Measurements from ENCODE around the gene PCSK5. TPM values are rescaled to one million over a fixed set of nuclear protein-coding genes. Genes with fewer than 3 reads are reported as not detected.

Gene PCSK5
- total RNA-seq, 1 experiment from 2014 or later, result 7.5 TPM

- Histone ChIP-seq H2BK120ac (ENCODE audit: low read depth, low read length, poor library complexity, severe bottlenecking) (no peak overlapping the region), H3K56ac (ENCODE audit: insufficient read length, low read depth, low read length) (no peak overlapping the region), H3K4me2 (ENCODE audit: insufficient read depth, insufficient read length, low read length) (no peak overlapping the region), H3K27ac (ENCODE audit: insufficient read length, low read depth, low read length) (no peak overlapping the region), H2AFZ (ENCODE audit: low read length) (no peak overlapping the region), H2BK12ac (ENCODE audit: insufficient read length, low read depth, low read length) (no peak overlapping the region), H4K20me1 (ENCODE audit: control insufficient read depth, insufficient read depth, insufficient read length) (no peaks in the 10 kb centered on the region), H3K18ac (ENCODE audit: insufficient read length, low read depth, low read length) (no peak overlapping the region), H3K9ac (ENCODE audit: extremely low read depth, insufficient read length, low read length) (no peak overlapping the region), H4K91ac (ENCODE audit: insufficient read length, low read depth, low read length) (no peak overlapping the region), H3K4ac (ENCODE audit: low read depth, low read length) (no peak overlapping the region), H4K8ac (replicated peaks; ENCODE audit: insufficient read length, low read depth, low read length) (no peak overlapping the region), H2BK20ac (ENCODE audit: low read depth, low read length, poor library complexity, severe bottlenecking) (no peak overlapping the region), H2BK15ac (ENCODE audit: low read depth, low read length) (no peak overlapping the region), H3K23me2 (ENCODE audit: insufficient read length, low read depth, low read length, poor library complexity, severe bottlenecking) (no peaks in the 10 kb centered on the region), H2AK5ac (ENCODE audit: insufficient read length, low read length) (no peak overlapping the region), H3K23ac (ENCODE audit: insufficient read length, low read depth, low read length) (no peak overlapping the region), H3K79me1 (ENCODE audit: insufficient read depth, low read depth, low read length, poor library complexity, severe bottlenecking) (no peaks in the 10 kb centered on the region), H4K5ac (ENCODE audit: insufficient read length, low read depth, low read length) (no peak overlapping the region), H3K79me2 (ENCODE audit: insufficient read depth, low read length) (peaks cover 4% of the 10 kb centered on the region; the same call in 1 of the 2 replicates), H3K14ac (ENCODE audit: insufficient read depth, low read length) (no peak overlapping the region; the same call in 1 of the 2 replicates), H2BK5ac (ENCODE audit: insufficient read length, low read length) (no peak overlapping the region), H3K4me1 (ENCODE audit: insufficient read depth, low read length) (peaks cover 17% of the 10 kb centered on the region; the same call in 1 of the 2 replicates), H3K9me3 (ENCODE audit: control insufficient read depth, low read depth, low read length) (no peaks in the 10 kb centered on the region), H3K27me3 (ENCODE audit: insufficient read depth, low read length) (no peaks in the 10 kb centered on the region), H3T11ph (ENCODE audit: low read length) (no peak overlapping the region)
- peaks cover 0 to 5% (median 5%) of the 10 kb centered on the region in 3 experiments; a peak in 3 of 7 replicates for H3K36me3 Mint-ChIP-seq (ENCODE audit: insufficient read depth in 1 of 3, low read depth in 3 of 3)
- H3K4me3 Mint-ChIP-seq, result no peak overlapping the region
- TF ChIP-seq, protein P1, sequence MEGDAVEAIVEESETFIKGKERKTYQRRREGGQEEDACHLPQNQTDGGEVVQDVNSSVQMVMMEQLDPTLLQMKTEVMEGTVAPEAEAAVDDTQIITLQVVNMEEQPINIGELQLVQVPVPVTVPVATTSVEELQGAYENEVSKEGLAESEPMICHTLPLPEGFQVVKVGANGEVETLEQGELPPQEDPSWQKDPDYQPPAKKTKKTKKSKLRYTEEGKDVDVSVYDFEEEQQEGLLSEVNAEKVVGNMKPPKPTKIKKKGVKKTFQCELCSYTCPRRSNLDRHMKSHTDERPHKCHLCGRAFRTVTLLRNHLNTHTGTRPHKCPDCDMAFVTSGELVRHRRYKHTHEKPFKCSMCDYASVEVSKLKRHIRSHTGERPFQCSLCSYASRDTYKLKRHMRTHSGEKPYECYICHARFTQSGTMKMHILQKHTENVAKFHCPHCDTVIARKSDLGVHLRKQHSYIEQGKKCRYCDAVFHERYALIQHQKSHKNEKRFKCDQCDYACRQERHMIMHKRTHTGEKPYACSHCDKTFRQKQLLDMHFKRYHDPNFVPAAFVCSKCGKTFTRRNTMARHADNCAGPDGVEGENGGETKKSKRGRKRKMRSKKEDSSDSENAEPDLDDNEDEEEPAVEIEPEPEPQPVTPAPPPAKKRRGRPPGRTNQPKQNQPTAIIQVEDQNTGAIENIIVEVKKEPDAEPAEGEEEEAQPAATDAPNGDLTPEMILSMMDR (conservative IDR thresholded peaks at IDR 0.05), result no peak
- H3K4me1 Mint-ChIP-seq, result peaks cover 43 to 45% of the 10 kb centered on the region in 2 experiments
- WGBS (ENCODE audit: extremely low coverage, insufficient read length, low lambda C conversion rate), result no CpG with 5 or more reads among the region's 2 CpGs
- no peaks in the 10 kb centered on the region for H3K27me3 Mint-ChIP-seq (ENCODE audit: low read depth)
- peak overlapping the region; percentile 26 to 55 (median 45); a peak in 1 of 7 replicates for H3K27ac Mint-ChIP-seq
- DNase-seq, result no peak
- peaks cover 3 to 6% of the 10 kb centered on the region in 2 experiments; a peak in 3 of 5 replicates for H3K9me3 Mint-ChIP-seq
Observed at GRCh38 chr9:75927356-75927755, 36.9 kb downstream of the PCSK5 start.

Data from H9 (cell line).